Measurements from ENCODE around the gene DENND2C.

The DENND2C gene

GRCh38 chr1:114671939-114672275 is 2.1 kb upstream of the DENND2C start:
- DNase-seq = no peak

DNA sequence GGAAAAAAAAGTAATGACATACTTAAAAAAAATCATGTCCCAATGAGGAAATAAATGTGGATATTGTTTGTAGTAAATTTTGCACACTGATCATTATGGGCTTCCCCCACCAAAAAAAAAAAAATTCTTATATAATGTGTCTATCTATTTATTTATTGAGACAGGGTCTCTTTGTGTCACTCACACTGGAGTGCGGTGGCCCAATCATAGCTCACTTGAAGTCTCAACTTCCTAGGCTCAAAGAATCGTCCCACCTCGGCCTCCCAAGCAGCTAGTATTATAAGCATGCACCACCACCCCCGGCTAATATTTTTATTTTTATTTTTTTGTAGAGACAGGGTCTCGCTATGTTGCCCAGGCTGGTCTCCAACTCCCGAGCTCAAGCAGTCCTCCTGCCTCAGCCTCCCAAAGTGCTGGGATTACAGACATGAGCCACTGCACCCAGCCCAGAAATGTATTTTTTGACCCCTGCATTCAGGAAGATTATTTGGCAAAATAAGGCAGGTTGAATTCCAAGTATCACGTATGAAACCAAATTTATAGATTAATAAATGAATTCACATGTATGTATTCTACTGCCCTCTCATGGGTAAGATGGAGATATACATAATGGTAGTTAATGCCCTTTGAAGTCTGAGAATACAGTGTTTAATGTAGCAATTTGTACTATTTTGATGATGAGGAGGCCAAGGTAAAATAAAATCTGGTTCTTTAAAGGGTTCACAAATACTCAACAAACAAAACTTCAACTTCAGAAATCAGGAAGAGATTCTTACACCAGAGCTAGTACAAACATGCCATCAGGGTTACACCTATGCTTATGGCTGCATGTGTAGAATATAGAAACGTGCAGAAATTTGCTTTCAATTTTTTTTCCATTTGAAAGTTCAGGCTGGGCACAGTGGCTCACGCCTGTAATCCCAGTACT is 1.4 kb upstream of the DENND2C start:
- DNase-seq = peak; percentile 4

- DNase-seq = peak; percentile 90
These were observed 498 bp upstream of the DENND2C start for GRCh38 chr1:114670083-114671010.

- DNase-seq = peak; percentile 34
These were observed 876 bp downstream of the DENND2C start for GRCh38 chr1:114668784-114669561.

DNA sequence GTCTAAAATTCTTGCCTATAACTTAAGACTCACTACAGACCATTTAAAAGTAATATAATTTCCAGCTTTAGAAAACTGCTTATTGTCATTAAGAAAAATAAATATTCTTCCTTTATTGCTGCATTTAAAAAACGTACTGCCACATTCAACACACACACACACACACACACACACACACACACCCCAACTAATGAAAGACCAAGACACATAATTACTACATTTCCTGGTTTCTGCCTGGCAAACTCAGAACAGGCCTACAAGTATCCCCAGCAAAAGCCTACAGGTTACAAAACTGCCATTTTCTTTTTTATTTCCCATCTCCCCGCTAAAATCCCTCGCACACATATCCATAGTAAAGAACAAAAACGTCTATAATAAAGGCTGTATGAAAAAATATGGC is 1.5 kb downstream of the DENND2C start:
- no peak for DNase-seq

DNA sequence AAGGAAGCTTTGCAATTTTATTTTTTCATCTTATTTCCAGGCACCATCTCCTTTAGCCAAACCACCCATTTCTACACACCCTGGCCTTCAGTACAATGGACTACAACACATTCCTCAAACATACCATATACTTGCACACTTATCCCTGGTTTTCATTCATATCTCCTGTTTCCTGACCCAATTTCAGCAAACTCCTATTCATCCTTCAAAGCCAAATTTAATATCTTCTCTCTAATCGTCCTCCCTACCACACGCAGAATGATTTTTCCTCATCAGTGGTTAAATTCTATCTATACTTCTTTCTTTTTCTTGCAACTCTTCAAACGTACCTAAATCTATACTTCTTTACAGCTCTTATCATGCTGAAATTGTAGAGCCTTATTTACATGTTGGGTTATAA is 2.9 kb downstream of the DENND2C start:
- DNase-seq = no peak

DNA sequence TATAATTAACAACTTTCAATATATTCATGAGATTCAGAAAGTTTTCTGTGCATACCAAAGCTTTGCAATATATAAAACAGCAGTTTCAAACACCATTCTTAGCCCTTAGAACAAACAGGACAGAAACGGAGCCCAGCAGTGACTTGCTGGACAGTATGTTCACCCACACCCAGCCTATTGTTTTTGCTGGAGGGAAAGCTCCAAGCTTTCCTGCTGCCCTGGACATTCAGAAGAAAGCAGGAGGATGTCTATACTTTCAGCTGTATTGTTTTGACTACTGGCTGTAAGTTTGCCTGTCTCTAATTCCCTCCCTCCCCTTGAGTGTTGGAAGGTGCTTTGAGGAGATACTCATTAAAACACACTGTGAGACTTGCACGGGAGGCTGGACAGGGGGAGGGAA is 9.6 kb downstream of the DENND2C start:
- no peak for DNase-seq

GRCh38 chr1:114651893-114652292 is 18.0 kb downstream of the DENND2C start:
- no peak for DNase-seq

DNA sequence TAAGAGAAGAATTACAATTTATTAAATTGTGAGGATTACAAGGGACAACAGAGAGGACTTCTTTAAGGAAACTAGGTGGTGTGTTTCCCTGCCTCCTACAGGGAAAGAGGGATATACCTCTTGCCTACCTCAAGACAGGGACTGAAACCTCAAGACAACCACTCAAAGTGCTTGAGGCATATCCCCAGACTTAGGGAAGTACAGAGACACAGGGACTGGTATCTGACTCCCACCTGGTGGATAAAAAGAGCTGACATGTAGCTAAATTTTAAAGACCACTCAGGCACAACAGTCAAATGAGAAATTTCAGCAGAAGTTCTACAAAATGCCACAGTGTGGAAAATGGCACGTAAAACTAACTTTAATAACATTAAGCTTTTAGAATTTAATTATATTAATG is 21.3 kb downstream of the DENND2C start:
- no peak for DNase-seq

GRCh38 chr1:114641377-114641776 is 28.5 kb downstream of the DENND2C start:
- no peak for DNase-seq

- no peak for DNase-seq
These were observed 30.9 kb downstream of the DENND2C start for GRCh38 chr1:114638910-114639309.

- no peak for DNase-seq
These were observed 37.4 kb downstream of the DENND2C start for GRCh38 chr1:114632427-114632826.

DNA sequence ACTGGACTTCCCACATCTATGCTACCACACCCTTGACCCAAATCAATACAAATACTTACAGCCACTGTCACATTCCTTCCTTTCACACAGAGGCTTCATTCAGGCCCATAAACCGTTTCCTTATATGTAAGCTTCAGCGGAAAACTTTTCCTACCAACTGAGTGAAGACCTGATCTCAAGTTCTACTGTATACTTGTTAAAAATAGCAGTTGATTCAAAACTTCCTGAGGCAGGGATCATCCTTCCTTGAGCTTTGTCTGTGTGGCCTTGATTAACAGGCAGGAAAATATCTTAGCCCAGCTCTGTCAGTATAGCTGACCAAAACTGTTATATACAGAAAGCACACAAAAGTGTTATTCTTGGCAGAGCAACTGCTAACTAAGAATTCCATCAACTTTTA is 42.7 kb downstream of the DENND2C start:
- DNase-seq = no peak

GRCh38 chr1:114623364-114623763 is 46.5 kb downstream of the DENND2C start:
- DNase-seq = no peak

- no peak for DNase-seq
These were observed 49.4 kb downstream of the DENND2C start for GRCh38 chr1:114620419-114620818.

GRCh38 chr1:114618606-114619005 is 51.2 kb downstream of the DENND2C start:
- no peak for DNase-seq

DNA sequence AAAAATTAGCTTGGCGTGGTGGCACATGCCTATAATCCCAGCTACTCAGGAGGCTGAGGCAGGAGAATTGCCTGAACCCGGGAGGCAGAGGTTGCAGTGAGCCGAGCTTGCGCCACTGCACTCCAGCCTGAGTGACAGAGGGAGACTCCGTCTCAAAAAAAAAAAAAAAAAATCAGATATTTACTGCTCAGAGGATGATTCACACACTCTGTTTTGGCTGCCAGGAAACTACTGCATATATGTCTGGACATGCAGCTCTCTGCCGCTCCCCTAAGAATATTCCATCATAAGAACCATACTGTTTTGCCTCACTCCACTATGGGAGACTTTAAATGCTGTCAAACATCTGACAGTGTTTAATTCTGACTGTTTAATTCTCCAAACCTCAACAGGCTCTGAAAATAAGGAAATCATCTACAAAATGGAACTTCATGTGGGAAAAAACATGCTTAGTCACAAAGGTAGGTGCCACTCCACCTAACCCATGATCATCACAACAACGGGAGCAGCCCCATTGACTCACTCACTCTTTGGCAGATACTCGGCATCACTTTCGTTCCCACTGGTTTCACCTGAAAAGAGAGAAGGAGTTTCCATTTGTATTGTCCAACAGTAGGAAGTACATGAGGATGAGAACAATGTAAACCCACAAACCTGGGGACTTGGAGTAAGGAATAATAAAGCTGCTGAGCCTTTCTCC is 59.2 kb downstream of the DENND2C start:
- DNase-seq = peak; percentile 5

GRCh38 chr1:114609826-114610225 is 60.0 kb downstream of the DENND2C start:
- DNase-seq = no peak

GRCh38 chr1:114609026-114609425 is 60.8 kb downstream of the DENND2C start:
- DNase-seq = no peak

DNA sequence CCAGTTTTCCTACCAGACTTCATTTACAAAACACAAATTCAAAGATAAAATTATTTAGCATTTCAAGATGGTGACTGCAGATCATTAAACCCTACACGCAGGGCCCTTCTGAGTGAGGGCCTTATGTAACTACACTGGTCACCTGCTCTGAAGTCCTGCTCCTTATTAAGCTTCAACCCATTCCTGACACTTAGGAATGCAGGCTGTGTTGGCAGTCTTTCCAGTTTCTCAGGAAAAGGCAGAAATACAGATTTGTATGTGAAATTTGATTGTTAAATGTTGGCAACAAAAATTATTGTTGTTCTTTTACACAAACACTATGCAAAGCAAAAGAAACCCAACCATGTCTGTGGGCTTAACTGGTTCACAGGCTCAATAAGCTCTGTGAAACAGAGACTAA is 62.6 kb downstream of the DENND2C start:
- no peak for DNase-seq

GRCh38 chr1:114597949-114598348 is 71.9 kb downstream of the DENND2C start:
- no peak for DNase-seq

DNA sequence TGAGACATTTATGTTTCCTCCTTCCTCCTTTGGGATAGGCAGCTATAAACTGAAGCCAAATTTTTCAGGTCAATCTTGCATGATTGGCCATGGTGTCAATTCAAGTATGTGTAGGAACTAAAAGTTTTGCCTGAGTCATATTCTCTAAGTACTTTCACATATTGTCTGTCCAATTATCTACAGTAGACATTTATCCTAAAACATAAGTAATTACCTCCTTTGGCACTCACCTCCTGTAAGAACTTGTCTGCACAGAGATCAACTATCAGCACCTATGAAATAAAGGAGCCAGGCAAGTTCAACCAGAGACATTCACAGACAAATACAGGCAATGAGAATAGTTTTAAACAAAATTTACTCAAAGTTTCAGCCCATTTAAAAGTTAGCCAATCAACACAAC is 74.2 kb downstream of the DENND2C start:
- no peak for DNase-seq
